ENCODE results near the gene MC5R. TPM values are rescaled to one million over a fixed set of nuclear protein-coding genes. Genes with fewer than 3 reads are reported as not detected.

MC5R gene
- not detected in 2 replicates for total RNA-seq

DNA sequence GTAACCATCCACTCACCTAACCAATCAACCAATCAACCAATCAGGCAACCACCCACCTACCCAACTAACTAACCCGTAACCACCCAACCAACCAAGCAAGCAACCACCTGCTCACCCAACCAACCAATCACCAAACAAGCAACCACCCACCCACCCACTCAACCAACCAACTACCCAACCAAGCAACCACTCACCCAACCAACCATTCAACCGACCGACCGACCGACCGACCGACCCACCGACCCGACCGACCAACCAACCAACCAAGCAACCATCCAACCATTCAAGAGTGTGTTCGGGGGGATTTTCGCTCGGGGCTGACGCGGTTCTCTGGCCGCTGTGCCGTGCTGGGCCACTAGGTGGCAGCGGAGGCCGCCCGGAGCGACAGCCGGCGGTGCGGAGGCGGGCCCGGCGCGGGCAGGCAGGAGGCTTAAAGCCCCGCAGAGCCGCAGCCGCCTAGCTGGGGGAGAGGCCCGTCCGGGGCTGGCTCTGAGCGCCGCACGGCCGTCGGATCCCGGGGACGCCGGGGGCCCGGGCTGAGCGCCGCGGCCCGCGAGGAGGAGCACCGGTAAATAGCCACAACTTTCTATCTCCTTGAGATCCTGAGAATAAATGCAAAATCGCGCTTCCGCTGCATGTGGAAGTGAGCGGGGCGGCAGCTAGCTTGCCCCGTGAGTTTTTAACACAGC lies at the start of gene MC5R:
MC5R (plus strand) TSS at position 443 of the 689 bp plus-strand sequence. CDS start 1,617 bp downstream, outside the sequence.
- peak in 1 of 2 donors; percentile 58 for DNase-seq (ENCODE audit: low read depth in 2 of 2)

DNA sequence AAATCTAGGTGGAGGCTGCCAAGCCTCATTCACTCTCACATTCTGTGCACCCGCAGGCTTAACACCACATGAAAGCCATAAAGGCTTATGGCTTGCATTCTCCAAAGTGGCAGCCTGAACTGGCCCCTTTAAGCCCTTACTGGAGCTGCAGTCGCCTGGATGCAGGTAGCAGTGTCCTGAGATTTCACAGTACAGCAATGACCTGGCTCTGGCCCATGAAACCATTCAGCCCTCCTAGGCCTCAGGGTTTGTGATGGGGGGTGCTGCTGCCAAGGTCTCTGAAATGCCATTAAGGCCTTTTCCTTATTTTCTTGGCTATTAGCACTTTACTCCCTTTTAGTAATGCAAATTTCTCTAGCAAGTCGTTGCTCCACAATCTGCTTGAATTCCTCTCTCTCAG lies 48.9 kb upstream of the MC5R start:
- DNase-seq (ENCODE audit: low read depth in 2 of 2), result no peak

DNA sequence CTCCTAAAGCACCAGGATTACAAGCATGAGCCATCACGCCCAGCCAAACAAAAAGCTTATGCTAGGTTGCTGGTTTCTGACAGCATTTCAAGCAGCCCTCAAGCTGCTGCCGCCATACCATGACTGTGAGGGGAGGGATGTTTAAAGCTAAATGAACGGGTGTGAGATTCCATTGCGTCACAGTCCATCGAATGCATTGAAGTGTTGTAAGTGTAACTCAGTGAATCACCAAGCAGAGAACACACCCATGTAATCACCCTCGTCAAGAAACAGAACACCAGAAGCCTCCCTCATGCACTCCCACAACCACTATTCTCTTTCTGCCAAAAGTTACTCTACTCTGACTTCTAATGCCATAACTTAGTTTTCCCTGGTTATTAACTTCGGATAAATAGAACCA lies 32.8 kb upstream of the MC5R start:
- no peak for DNase-seq (ENCODE audit: low read depth in 2 of 2)

DNA sequence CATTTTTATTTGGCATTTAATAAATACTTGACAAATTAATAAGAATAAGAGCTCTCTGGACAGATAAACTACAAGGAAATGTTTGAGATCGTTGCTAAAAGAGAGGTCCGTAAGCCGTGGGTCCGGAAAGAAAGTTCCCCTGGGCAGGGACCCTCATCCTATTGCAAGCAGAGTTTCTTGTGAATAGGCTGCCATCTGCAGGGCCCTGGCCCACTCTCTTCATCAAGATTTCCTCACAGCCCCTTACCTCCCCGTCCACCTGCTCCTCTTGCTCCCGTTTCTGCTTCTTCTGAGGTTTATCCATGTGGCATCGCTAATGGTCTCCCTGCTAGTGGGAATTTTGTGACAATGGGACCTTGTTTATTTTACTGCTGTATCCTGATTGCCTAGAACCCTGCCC lies 30.1 kb upstream of the MC5R start:
- no peak for DNase-seq (ENCODE audit: low read depth in 2 of 2)

DNA sequence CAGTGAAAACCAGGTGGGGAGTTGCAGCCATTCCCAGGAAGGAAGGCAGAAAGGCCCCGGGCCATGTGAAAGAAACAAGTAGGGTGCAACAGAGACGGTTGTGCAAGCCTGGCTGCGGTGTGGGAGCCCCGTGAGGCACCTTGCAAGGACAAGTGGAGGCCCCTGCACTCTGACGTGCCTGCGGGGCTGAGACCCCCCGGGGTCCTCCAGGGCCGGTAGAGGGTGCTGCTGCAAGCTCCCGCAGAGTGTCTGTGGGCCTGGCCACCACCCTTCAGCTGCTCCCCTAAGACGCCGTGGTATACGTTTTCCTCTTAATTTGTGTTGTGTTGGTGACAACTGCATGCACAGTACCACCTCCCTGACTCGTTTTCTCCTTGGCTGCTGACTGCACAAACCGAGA lies 27.4 kb upstream of the MC5R start:
- DNase-seq (ENCODE audit: low read depth in 2 of 2), result no peak

DNA sequence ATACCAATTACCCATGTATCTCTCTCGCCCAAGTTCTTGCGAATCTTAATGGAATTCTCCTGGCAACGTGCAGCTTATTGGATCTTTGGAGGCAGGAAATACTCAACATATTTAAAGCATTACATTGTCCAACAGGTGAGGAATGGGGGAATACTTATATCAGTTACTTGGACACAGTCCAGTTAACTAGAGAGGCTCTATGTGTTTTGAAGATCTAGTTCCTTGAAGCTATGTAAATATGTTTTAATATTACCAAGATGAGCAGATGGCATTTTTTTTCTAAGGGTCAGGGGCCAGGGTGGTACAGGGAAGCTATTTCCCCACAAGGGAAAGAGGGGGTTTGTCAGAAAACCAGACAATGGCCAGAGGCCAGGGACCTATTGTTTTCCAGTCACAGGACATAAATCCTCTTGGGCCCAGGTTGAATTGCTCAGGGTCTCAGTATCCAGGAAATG lies 26.8 kb upstream of the MC5R start:
- DNase-seq (ENCODE audit: low read depth in 2 of 2), result peak; percentile 49 to 82

DNA sequence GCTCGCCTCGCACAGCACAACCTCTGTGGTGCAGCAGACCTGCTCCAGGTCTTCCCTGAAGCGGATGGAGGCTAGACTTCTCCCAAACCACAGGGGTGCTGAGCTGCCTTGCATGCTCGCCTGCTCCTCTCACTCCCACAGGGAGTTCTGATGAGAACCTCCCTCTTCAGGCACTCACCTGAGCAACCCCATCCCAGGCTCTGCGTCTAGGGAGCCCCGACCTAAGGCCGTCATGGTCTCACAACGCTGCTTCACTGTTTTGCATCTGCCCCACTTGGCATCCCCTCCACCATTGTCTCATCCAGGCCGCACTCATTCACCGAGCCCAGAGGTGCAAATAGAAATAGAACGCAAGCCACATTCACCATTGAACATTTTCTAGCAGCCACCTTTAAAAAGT lies 24.6 kb upstream of the MC5R start:
- no peak for DNase-seq (ENCODE audit: low read depth in 2 of 2)

DNA sequence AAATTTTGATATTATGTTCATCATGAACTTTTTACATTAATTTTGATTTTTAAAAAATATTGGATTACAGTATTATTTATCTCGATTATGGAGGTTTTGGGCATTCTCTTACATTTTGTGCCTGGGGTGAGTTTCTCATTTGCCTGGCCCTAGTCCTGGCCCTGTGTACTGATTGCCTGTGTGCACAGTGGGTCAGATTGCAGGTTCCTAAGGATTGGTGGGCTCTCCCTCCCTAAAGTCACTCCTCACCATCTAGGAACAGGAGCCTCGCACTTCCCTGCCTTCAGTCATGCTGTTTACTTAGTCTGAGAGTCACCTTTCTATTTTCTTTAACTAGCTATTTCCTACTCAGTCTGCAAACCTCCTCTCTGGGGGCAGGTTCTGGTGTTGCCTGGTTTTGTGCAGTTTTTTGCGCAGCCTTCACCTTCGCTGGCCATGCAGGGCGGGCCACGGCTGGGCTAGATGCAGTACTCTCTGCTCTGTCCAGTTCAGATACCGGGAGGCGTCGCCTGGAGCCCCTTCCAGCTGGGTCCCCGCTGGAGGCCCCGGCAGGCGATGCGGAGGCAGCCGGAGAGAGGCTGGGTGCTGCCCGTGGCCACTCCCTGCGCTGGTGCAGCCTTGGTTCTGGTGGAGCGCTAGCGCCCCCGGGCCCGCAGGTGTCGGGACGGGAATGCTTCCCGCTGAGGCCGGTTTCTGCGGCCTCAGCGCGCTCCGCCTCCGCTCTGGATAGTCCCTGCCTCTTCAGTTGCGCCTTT lies 23.3 kb upstream of the MC5R start:
- DNase-seq (ENCODE audit: low read depth in 2 of 2), result peak in 1 of 2 donors; percentile 73

DNA sequence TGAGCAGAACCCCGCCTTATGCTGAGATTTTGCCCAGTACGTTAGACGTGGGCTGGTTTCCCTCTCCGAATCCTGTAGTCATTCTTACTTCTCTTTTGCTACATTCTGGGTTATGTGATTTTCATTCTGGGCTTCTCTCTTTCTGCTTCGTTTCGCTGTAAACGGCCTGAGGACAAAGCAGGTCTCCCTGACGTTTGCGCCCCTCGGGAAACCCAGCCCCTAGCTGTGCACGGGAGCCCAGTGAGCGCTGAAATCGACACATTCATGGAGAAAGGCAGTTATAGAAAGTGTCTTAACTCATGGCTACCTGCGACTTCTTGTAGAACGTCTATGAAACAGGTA lies 22.7 kb upstream of the MC5R start:
- DNase-seq (ENCODE audit: low read depth in 2 of 2), result no peak

DNA sequence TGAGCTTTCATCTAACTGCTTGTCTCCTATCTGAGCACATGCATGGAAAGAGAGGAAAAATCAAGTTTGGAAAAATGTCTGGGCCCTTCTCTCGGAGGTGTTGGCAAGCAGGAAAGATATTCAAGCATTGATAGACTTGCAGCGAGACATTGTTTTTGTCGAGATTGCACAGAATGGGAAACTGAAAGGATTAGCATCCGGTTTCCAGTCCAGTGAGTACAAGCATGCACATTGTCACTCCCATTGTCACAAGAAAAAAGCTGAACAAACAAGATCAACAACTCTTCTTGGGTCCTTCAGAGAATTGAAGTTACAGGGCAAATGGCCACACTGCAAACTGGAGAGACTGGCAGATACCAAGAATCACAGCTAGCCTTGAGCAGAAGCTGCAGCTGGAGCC lies 19.6 kb upstream of the MC5R start:
- peak in 1 of 2 donors; percentile 46 for DNase-seq (ENCODE audit: low read depth in 2 of 2)

DNA sequence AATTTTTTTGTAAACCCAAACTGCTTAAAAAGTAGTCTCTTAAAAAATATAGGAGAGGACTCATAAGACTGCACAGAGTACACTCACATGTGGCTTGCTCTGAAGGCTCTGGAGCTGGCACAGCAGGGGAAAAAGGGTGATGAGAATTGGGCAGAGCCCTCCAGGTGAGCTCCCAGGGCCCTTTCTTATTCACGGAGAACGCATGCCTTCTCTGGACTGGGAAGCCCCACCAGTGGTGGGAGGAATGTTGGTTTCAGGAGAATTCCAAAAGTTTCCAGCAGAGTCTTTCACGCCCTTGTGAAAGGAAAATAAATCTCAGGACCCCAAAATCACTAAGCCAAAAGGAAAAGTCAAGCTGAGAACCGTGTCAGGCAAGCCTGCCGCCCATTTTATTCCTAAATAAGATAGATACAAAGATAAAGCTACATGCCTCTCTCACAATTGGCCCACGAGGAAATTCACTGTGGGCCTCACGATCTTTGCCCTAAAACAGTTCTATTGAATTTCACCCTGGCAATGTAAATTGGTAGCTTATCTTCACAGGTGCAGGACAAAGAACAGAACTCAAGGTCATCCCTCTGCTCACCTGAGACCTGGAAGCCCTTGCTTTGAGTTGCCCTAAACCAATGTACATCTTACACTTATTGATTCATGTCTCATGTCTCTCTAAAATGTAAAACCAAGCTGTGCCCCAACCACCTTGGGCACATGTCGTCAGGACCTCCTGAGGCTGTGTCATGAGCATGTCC lies 15.5 kb upstream of the MC5R start:
- no peak for DNase-seq (ENCODE audit: low read depth in 2 of 2)

DNA sequence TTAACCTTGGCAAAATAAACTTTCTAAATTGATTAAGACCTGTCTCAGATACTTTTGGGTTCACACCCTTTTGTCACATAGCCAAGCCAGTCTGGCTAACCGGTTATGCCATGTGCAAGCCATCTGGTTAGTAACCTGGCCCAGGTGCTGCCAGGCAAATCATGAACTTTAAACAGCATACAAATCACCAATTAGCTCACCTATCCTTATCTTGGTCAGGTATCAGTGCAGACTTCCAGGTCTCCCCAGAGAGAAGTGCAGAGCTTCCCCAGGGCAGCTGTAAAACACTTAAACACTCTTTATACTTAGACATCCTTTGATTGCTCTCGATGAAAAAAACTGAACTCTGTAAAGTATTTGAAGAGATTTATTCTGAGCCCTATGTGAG lies 14.9 kb upstream of the MC5R start:
- DNase-seq (ENCODE audit: low read depth in 2 of 2), result no peak

DNA sequence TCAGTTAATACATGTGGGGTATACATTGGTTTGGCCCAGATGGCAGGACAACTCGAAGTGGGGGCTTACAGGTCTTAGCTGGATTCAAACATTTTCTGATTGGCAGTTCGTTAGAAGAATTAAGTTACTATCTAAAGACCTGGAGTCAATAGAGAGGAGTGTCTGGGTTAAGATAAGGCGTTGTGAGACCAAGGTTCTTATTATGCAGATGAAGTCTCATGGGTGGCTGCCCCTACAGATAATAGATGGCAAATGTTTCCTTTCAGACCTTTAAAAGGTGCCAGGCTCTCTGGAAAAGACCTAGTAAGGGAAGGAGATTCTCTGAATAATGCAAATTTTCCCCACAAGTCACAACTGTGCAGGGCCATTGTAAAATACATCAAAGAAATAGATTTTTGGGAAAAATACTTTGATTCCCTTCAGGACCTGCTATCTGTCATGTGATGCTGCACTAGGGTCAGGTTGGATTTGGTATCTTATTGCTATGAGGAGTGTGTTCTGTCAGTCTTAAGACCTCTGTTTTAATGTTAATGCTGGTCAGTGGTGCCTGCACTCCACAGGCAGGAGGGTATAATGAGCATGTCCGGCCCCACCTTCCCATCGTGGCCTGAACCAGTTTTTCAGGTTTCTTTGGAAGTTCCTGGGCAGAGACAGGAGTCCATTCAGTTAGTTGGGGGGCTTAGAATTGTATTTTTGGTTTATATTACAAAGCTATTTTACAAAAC lies 14.3 kb upstream of the MC5R start:
- no peak for DNase-seq (ENCODE audit: low read depth in 2 of 2)

DNA sequence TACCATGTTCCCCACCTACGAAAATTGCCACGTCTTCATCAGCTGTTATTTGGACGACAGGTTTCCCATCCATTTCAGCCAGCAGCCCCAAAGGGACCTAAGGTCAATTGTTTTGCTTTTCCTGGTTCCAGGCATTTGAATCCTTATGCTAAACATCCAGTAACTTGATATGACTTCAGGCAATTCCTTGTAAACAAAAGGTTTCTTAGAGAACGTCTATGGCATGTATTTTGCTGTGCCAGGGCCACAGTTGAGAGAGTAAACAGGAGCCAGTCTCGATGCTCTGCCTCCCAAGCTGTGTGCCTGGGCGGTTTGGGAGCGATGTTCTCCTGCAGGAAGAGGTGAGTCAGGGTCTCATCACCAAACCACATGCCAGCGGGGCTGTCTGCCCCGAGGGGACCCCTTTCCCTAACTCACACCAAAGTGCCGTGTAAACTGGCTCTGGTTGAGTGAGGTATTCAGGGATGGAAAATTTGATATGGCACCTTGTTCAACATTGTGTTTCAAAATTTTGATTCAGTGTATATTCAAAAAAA lies 12.9 kb upstream of the MC5R start:
- no peak for DNase-seq (ENCODE audit: low read depth in 2 of 2)

DNA sequence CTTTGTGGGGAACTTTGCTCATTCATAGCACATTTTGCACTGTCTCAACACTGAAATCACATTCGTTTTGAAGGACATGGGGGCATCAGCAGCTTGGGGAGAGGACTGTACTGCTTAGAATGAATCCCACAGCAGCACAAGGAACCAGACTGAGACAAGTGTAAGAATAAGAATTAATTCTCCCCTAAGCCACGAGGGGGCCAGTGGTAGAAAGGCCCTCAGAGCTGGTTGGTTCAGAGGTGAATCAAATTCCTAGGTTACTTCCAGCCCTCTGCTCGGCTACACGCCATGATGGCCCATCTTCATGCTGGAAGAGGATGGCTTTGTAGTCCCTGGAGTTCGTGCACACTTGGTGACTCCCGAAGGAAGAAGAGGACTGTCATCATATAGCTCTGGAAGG lies 12.0 kb upstream of the MC5R start:
- no peak for DNase-seq (ENCODE audit: low read depth in 2 of 2)

DNA sequence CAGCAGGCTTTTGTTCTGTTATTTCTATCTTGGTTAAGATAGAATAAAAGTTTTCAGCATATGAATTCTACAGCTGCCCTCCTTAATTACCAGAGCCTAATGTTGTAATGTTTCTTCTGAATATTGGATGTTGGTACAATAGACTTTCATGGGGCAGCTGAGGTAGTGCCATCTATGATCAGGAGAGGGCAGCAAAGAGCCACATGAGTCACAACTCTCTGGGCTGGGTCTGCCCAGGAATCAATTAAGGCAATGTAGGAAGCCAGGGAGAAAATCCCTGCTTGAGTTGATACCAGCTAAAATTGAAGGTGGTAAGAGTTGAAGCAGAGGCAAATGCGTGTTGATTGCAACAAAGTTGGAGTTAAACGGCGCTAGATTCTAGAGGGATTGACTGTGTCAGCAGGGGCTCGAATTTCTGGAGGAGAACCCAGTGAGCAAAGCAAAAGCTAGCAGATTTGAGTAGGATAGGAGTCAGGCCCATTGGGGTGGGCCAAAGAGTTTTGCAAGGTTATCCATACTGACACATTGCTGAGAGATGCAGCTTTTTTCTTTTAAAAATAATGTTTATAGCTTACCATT lies 10.6 kb upstream of the MC5R start:
- peak in 1 of 2 donors; percentile 62 for DNase-seq (ENCODE audit: low read depth in 2 of 2)

DNA sequence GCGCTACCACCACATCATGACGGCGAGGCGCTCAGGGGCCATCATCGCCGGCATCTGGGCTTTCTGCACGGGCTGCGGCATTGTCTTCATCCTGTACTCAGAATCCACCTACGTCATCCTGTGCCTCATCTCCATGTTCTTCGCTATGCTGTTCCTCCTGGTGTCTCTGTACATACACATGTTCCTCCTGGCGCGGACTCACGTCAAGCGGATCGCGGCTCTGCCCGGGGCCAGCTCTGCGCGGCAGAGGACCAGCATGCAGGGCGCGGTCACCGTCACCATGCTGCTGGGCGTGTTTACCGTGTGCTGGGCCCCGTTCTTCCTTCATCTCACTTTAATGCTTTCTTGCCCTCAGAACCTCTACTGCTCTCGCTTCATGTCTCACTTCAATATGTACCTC lies 2.3 kb downstream of the MC5R start:
- DNase-seq (ENCODE audit: low read depth in 2 of 2), result no peak

DNA sequence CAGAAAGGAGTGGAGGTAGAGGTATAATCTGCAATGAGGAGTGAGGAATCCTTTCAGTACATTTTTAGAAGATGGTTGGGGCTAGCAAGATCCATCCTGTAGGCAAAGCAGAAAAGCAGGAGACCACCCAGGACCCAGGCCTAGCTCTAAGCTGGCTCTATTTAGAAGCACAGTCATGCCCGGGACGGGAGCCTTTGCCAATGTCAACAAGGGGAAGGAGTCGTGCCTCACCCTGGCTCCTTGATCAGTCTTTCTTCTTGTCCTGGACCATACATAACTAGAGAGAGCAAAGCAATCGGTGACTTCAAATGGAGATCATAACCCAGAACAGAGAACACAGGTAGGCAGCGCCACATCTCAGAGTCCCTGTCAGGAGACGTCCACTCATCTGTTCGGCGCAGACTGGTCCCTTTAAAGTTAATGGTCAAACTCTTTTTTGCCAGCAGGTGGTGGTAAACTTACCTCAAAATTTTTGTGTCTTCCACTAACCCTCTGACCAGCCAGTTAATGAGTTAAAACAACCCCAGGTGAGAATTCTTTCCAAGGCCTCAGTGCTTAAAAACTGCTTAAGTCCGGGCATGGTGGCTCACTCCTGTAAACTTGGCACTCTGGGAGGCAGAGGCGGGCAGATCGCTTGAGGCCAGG lies 8.0 kb downstream of the MC5R start:
- DNase-seq (ENCODE audit: low read depth in 2 of 2), result no peak

DNA sequence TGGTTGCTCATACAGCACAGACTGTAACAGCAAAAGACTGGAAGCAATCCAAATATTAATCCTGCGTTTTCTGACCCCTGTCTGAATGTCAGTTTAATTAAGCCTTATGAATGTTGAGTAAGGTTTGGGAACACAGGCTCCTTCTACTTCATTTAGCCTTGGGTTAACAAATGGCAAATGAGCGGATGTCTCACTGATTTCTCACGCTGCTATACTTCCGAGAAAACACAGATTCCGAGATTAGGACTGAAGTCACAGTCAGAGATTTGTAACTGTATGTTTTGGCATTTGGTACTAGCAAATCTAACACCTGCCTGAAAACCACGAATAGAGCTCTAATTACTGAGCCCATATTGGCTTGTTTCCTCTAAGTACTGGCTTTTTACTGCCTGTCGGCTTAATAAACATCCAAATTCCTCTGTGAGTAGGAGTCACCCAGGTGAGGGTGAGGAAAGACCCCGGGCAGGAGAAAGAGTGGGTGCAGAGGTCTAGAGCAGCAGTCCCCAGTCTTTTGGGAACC lies 10.6 kb downstream of the MC5R start:
- no peak for DNase-seq (ENCODE audit: low read depth in 2 of 2)

DNA sequence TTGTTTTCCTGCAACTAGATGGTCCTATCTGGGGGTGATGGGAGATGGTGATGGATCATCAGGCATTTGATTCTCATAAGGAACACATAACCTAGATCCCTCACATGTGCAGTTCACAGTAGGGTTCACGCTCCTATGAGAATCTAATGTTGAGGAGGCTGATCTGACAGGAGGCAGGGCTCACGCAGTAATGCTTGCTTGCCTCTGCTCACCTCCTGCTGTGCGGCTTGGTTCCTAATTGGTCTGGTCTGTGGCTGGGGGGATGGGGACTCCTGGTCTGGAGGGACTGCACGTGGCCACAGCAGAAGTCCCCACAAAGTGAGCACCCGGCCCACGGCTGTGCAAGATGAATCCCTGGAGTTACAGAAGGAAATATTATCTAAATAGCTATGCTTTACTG lies 11.3 kb downstream of the MC5R start:
- no peak for DNase-seq (ENCODE audit: low read depth in 2 of 2)
